ENCODE data around the gene SOCS7. TPM values are rescaled to one million over a fixed set of nuclear protein-coding genes. Genes with fewer than 3 reads are reported as not detected.
A peak's percentile ranks its signal among the peaks of the same experiment; 100 is the strongest.

The SOCS7 gene
- total RNA-seq, 1 experiment from 2014 or later: 31.0 TPM

GRCh38 chr17:38352245-38353085, 821 bp downstream of the SOCS7 start:
- in situ Hi-C loops (cut with HindIII; ENCODE audit: low pct_unique_long_range_greater_than_20kb, low sequenced_read_pairs) (no loop called here), intact Hi-C loops (cut with micrococcal nuclease; ENCODE audit: unreplicated experiment) (no loop called here)
- TF ChIP-seq SIN3A (IDR thresholded peaks at IDR 0.05; ENCODE audit: borderline replicate concordance, insufficient read depth, low read depth, low read length) (no peak), CTCF (IDR thresholded peaks at IDR 0.05) (no peak), POLR2AphosphoS5 (IDR thresholded peaks at IDR 0.05; ENCODE audit: low read depth, low read length) (no peak), REST (IDR thresholded peaks at IDR 0.05; ENCODE audit: insufficient read depth in 1 of 2, low read depth in 2 of 2, low read length in 1 of 2) (no peak), TCF7L2 (IDR thresholded peaks at IDR 0.05; ENCODE audit: low read depth, low read length) (no peak)
- Histone ChIP-seq H3K36me3 (ENCODE audit: control insufficient read depth, insufficient read depth, low read length) (peaks cover 3% of the 10 kb centered on the region; the same call in 1 of the 2 replicates), H3K4me3 (ENCODE audit: low read depth in 2 of 2, low read length in 2 of 2) (peak overlapping the region; percentile 65 to 73), H3K27ac (ENCODE audit: low read length) (peak overlapping the region; percentile 63), H3K4me1 (ENCODE audit: control insufficient read depth, insufficient read depth, low read length) (peaks cover 29% of the 10 kb centered on the region), H3K9me3 (ENCODE audit: control insufficient read depth, insufficient read depth, low read depth, low read length) (no peaks in the 10 kb centered on the region), H3K27me3 (ENCODE audit: control insufficient read depth, insufficient read depth, low read length) (no peaks in the 10 kb centered on the region)
- DNase-seq (ENCODE audit: low read depth, low spot score): no peak
- BruUV-seq (replicated peaks): no TSS peak
- ATAC-seq: peak; percentile 12
- ChIA-PET CTCF (interaction anchor here (0.6 to 0.7 kb wide), 3 partner anchors 62 to 102 kb away, joined by 3 to 4 read pairs (median 3); no protein-coding TSS in a partner anchor), POLR2A (interaction anchor here (0.9 kb wide), 1 partner anchor 13 kb away, joined by 3 read pairs; no protein-coding TSS in a partner anchor)

GRCh38 chr17:38353086-38353604, 1.5 kb downstream of the SOCS7 start:
- H3K36me3 ChIP-seq (ENCODE audit: control insufficient read depth, insufficient read depth, low read length): peaks cover 3% of the 10 kb centered on the region; the same call in 1 of the 2 replicates
- TF ChIP-seq POLR2AphosphoS5 (IDR thresholded peaks at IDR 0.05; ENCODE audit: low read depth, low read length) (no peak), REST (IDR thresholded peaks at IDR 0.05; ENCODE audit: insufficient read depth in 1 of 2, low read depth in 2 of 2, low read length in 1 of 2) (no peak), SIN3A (IDR thresholded peaks at IDR 0.05; ENCODE audit: borderline replicate concordance, insufficient read depth, low read depth, low read length) (no peak), CTCF (IDR thresholded peaks at IDR 0.05) (no peak), TCF7L2 (IDR thresholded peaks at IDR 0.05; ENCODE audit: low read depth, low read length) (no peak)
- peak overlapping the region; percentile 63 for H3K27ac ChIP-seq (ENCODE audit: low read length)
- DNase-seq (ENCODE audit: low read depth, low spot score) (no peak), ATAC-seq (no peak)
- in situ Hi-C loops (cut with HindIII; ENCODE audit: low pct_unique_long_range_greater_than_20kb, low sequenced_read_pairs) (no loop called here), intact Hi-C loops (cut with micrococcal nuclease; ENCODE audit: unreplicated experiment) (no loop called here)
- CTCF ChIA-PET: interaction anchor here (0.7 kb wide), 1 partner anchor 61 kb away, joined by 3 read pairs; no protein-coding TSS in a partner anchor
- no peaks in the 10 kb centered on the region for H3K9me3 ChIP-seq (ENCODE audit: control insufficient read depth, insufficient read depth, low read depth, low read length)
- BruUV-seq (replicated peaks): no TSS peak
- no peaks in the 10 kb centered on the region for H3K27me3 ChIP-seq (ENCODE audit: control insufficient read depth, insufficient read depth, low read length)
- H3K4me3 ChIP-seq (ENCODE audit: low read depth in 2 of 2, low read length in 2 of 2): peak overlapping the region; percentile 65 to 73
- H3K4me1 ChIP-seq (ENCODE audit: control insufficient read depth, insufficient read depth, low read length): peaks cover 32% of the 10 kb centered on the region
- POLR2A ChIA-PET: interaction anchor here (0.9 kb wide), 1 partner anchor 13 kb away, joined by 3 read pairs; no protein-coding TSS in a partner anchor

All from Panc1 (cell line).